Measurements from ENCODE around the gene CETP. TPM values are rescaled to one million over a fixed set of nuclear protein-coding genes. Genes with fewer than 3 reads are reported as not detected.

The CETP gene
- total RNA-seq, 4 donors from 2014 or later, result 1.6 TPM; not detected in 3

DNA sequence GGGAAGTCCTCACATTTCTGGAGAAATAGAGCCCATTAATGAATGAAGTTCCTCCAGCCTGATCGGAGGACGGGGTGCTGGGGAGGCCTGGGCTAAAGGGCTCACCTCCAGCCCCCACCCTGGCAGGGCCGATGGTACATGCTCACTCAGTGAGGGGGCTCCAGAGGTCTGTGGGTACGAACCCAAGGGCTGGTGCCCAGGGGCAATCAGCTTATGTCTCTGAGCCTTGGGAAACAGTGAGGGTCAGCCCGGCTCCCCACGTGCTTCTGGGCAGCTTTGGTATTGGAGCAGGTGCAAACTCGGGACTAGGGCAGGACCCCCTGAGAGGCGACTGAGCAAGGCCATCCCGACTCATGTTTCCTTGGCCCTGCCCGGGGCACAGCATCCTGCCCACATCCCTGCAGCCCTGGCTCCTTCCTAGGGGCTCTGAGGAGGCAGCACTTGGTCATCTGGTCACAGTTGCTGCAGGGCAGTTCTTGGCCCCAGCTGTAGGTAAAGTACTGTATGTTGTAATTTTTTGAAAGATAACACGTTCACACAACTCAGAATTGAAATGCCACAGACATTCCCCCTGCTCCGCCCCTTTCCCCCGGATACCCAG lies 969 bp upstream of the CETP start:
- Histone ChIP-seq H3K27me3 (no peaks in the 10 kb centered on the region), H3K27ac (no peak overlapping the region), H3K4me1 (peaks cover 0 to 44% (median 5%) of the 10 kb centered on the region in 3 donors), H3K4me3 (no peak overlapping the region), H3K36me3 (no peaks in the 10 kb centered on the region), H3K9me3 (no peaks in the 10 kb centered on the region)
- no peak for ATAC-seq
- no peak for TF ChIP-seq POLR2AphosphoS5 (IDR thresholded peaks at IDR 0.05)
- no peak for TF ChIP-seq CTCF (IDR thresholded peaks at IDR 0.05)
- TF ChIP-seq EP300 (IDR thresholded peaks at IDR 0.05), result no peak
- no peak for TF ChIP-seq POLR2A (IDR thresholded peaks at IDR 0.05)
- 50 to 57% methylated on average over 1 to 3 of the region's 13 CpGs for WGBS, 2 donors (ENCODE audit: low coverage in 1 of 2)

- no peak overlapping the region for H3K27ac ChIP-seq
Observed at GRCh38 chr16:56961386-56961785, 364 bp upstream of the CETP start.

DNA sequence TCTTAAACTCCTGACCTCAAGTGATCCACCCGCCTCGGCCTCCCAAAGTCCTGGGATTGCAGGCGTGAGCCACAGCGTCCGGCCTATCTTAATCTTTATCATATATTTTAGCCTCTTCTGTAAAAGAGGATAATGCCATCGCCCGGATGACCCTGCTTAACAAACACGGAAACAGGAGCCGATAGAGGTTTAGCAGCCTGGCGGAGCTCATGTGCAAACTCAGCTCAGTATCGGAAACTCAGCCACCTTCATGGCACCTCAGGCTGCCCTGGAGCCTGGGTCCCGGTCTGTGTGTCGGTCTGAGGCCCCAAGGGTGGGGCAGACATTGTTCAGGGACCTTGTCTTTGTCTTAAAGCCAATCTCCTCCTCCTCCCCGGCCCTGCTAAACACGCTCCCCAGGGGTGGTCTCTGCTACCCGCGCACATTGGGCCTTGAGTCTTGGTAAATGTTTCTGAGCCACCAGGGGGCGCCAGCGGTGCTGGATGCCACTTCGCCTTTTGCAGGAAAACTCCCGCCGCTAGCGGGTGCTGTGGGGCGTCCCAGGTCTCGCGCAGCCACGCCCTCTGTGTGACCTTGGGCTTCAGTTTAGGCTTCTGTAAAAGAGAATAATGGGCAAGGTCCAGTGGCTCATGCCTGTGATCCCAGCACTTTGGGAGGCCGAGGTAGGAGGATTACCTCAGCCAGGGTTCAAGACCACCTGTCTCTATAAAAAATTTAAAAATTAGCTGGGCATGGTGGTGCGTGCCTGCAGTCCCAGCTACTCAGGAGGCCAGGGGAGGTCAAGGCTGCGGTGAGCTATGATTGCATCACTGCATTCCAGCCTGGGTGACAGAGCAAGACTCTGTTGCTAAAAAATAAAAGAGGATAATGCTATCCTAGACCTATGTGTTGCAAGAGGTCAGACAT lies 2.7 kb downstream of the CETP start:
- ATAC-seq, result peak; percentile 69
- Histone ChIP-seq H3K36me3 (no peaks in the 10 kb centered on the region), H3K27me3 (no peaks in the 10 kb centered on the region), H3K27ac (no peak overlapping the region), H3K4me3 (no peak overlapping the region), H3K9me3 (no peaks in the 10 kb centered on the region), H3K4me1 (peaks cover 0 to 48% (median 5%) of the 10 kb centered on the region in 3 donors)
- TF ChIP-seq CTCF (IDR thresholded peaks at IDR 0.05) (peak in 3 of 4 experiments; percentile 67 to 81 (median 71)), POLR2A (IDR thresholded peaks at IDR 0.05) (no peak)
- 46 to 52% methylated on average over 6 to 17 of the region's 30 CpGs for WGBS, 2 donors (ENCODE audit: low coverage in 1 of 2)

More at GRCh38 chr16:56961386-56961785, 364 bp upstream of the CETP start:
- ATAC-seq, result no peak
- Histone ChIP-seq H3K4me1 (peaks cover 0 to 50% (median 5%) of the 10 kb centered on the region in 3 donors), H3K4me3 (no peak overlapping the region), H3K27me3 (no peaks in the 10 kb centered on the region), H3K9me3 (no peaks in the 10 kb centered on the region), H3K36me3 (no peaks in the 10 kb centered on the region)
- 42 to 60% methylated on average over 2 to 3 of the region's 3 CpGs for WGBS, 2 donors (ENCODE audit: low coverage in 1 of 2)
- no peak for TF ChIP-seq EP300 (IDR thresholded peaks at IDR 0.05)
- TF ChIP-seq CTCF (IDR thresholded peaks at IDR 0.05), result no peak
- no peak for TF ChIP-seq POLR2A (IDR thresholded peaks at IDR 0.05)
- TF ChIP-seq POLR2AphosphoS5 (IDR thresholded peaks at IDR 0.05), result no peak

GRCh38 chr16:56965149-56966092 lies 3.7 kb downstream of the CETP start:
- H3K4me1 ChIP-seq, result peaks cover 0 to 39% (median 5%) of the 10 kb centered on the region in 3 donors
- H3K27ac ChIP-seq, result peak overlapping the region in 2 of 4 donors; percentile 37 to 39
- H3K4me3 ChIP-seq, result no peak overlapping the region
- H3K36me3 ChIP-seq, result no peaks in the 10 kb centered on the region
- H3K9me3 ChIP-seq, result no peaks in the 10 kb centered on the region
- no peaks in the 10 kb centered on the region for H3K27me3 ChIP-seq
- no peak for TF ChIP-seq POLR2AphosphoS5 (IDR thresholded peaks at IDR 0.05)
- TF ChIP-seq POLR2A (IDR thresholded peaks at IDR 0.05), result no peak
- no peak for TF ChIP-seq EP300 (IDR thresholded peaks at IDR 0.05)
- TF ChIP-seq CTCF (IDR thresholded peaks at IDR 0.05), result no peak
- WGBS, 2 donors (ENCODE audit: low coverage in 1 of 2), result 74 to 79% methylated on average over 5 to 7 of the region's 12 CpGs
- ATAC-seq, result no peak
